Panc1 (cell line): Measurements from ENCODE around the gene SERPINB10. TPM values are rescaled to one million over a fixed set of nuclear protein-coding genes. Genes with fewer than 3 reads are reported as not detected.

Experiments
- ATAC-seq: fragments of 200-7000 bp; cut with Tn5 transposase; 2 replicates; pipeline ENCODE4 v1.9.1; 2020; ENCODE audit warnings: mild to moderate bottlenecking, moderate library complexity
- BruUV-seq: library from RNA; stranded (reverse); fragments of 400-500 nt; replicated peaks from 2 replicates; lab custom pipeline; 2021; lab: Mats Ljungman, UMichigan
- CTCF ChIA-PET: fragments of 300-600 bp; sonication (Branson Sonifier 250); formaldehyde crosslinking; loops from one replicate; lab custom pipeline; 2022; ENCODE audit warnings: antibody characterized with exemption; lab: Charles Lee
- POLR2A ChIA-PET: fragments of 300-600 bp; sonication (Branson Sonifier 250); formaldehyde crosslinking; loops from one replicate; lab custom pipeline; 2022; ENCODE audit warnings: antibody characterized with exemption; lab: Charles Lee
- DNase-seq: peaks from one replicate; pipeline ENCODE4 v3.0.0-alpha.2; 2010; ENCODE audit warnings: low read depth, low spot score
- H3K27ac ChIP-seq: 2 replicates; pipeline ENCODE4 v1.5.1; 2011; ENCODE audit warnings: mild to moderate bottlenecking, low read length, inconsistent platforms
- H3K27me3 ChIP-seq: fragments of 200-500 bp; sonication (Bioruptor generic); 2 replicates; pipeline ENCODE4 v1.6.0; 2014; ENCODE audit warnings: low read length, inconsistent platforms; ENCODE audit not compliant: control insufficient read depth, insufficient read depth
- H3K36me3 ChIP-seq: fragments of 200-500 bp; sonication (Bioruptor generic); 2 replicates; pipeline ENCODE4 v1.5.1; 2014; ENCODE audit warnings: inconsistent platforms, mild to moderate bottlenecking, low read length, moderate library complexity; ENCODE audit not compliant: control insufficient read depth, insufficient read depth
- H3K4me1 ChIP-seq: 2 replicates; pipeline ENCODE4 v1.5.1; 2011; ENCODE audit warnings: inconsistent platforms, mild to moderate bottlenecking, low read length, moderate library complexity; ENCODE audit not compliant: control insufficient read depth, insufficient read depth
- H3K4me3 ChIP-seq, 2 experiments: 2 replicates each; pipeline ENCODE4 v1.5.1; 2011 to 2012; ENCODE audit warnings: low read depth in 2 of 2, low read length in 2 of 2, mild to moderate bottlenecking in 2 of 2, inconsistent platforms in 1 of 2, moderate library complexity in 1 of 2
- H3K9me3 ChIP-seq: fragments of 200-500 bp; sonication (Bioruptor generic); 2 replicates; pipeline ENCODE4 v1.5.1; 2014; ENCODE audit warnings: low read depth, mild to moderate bottlenecking, inconsistent platforms, low read length, moderate library complexity; ENCODE audit not compliant: control insufficient read depth, insufficient read depth
- POLR2AphosphoS5 ChIP-seq: IDR thresholded peaks from 2 replicates; pipeline ENCODE4 v1.6.1; 2012; ENCODE audit warnings: mild to moderate bottlenecking, low read depth, low read length, moderate library complexity
- SIN3A ChIP-seq: IDR thresholded peaks from 2 replicates; pipeline ENCODE4 v1.6.1; 2012; ENCODE audit warnings: low read depth, mild to moderate bottlenecking, low read length, moderate library complexity, borderline replicate concordance; ENCODE audit not compliant: insufficient read depth
- TCF7L2 ChIP-seq: IDR thresholded peaks from 2 replicates; pipeline ENCODE4 v1.6.1; 2011; ENCODE audit warnings: mild to moderate bottlenecking, low read depth, low read length, inconsistent platforms
- in situ Hi-C: cut with HindIII; loops from 2 replicates; pipeline ENCODE4 v1.10.0; 2016; ENCODE audit warnings: low sequenced_read_pairs, low pct_unique_long_range_greater_than_20kb
- intact Hi-C: fragments of 100-400 bp; cut with micrococcal nuclease; formaldehyde crosslinking; loops from one replicate; pipeline ENCODE4 v1.10.0; 2022; ENCODE audit not compliant: unreplicated experiment
- total RNA-seq: library from RNA; stranded (reverse); gene quantifications from one replicate; pipeline ENCODE4 v1.2.1, GENCODE V29; 2021; ENCODE audit not compliant: unreplicated experiment
- TF ChIP-seq, protein P1 (sequence below): fragments of 450-650 bp; IDR thresholded peaks from 2 replicates; pipeline ENCODE4 v1.5.1; 2017; ENCODE audit warnings: mild to moderate bottlenecking
- TF ChIP-seq, protein P2 (sequence below), 2 experiments: IDR thresholded peaks; 2 replicates each; pipeline ENCODE4 v1.6.1; 2011 to 2012; ENCODE audit warnings: low read depth in 2 of 2, control low read depth in 1 of 2, low read length in 1 of 2, mild to moderate bottlenecking in 1 of 2, moderate library complexity in 1 of 2; ENCODE audit not compliant: insufficient read depth in 1 of 2

SERPINB10 gene
- total RNA-seq, 1 experiment from 2014 or later: not detected

DNA sequence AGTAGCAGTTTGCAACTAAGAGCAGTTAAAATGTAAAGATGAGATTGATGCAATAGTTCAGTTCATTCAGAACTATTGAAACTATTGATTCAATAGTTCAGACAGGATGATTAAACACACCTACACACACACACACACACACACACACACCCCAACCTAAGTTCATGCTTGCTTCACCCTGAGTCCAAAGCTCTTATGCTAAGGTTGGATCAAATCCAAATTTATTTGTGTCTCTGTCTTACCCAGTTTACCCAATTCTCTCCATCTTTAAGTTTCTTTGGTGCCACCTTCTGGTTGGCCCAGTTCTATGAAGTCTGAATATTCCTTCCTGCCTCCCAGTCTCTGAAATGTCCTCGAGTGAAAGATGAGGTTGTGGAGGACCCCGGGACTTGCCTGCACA is 67.2 kb downstream of the SERPINB10 start:
- ChIA-PET CTCF (no interaction called here), POLR2A (no interaction called here)
- no peak for ATAC-seq
- Histone ChIP-seq H3K27ac (no peak overlapping the region), H3K4me3 (no peak overlapping the region), H3K9me3 (no peaks in the 10 kb centered on the region), H3K36me3 (no peaks in the 10 kb centered on the region), H3K4me1 (no peaks in the 10 kb centered on the region; the same call in 1 of the 2 replicates), H3K27me3 (no peaks in the 10 kb centered on the region)
- intact Hi-C loops (loop anchor here (5.0 kb wide), 1 partner anchor 83 kb away; no protein-coding TSS in a partner anchor), in situ Hi-C loops (no loop called here)
- TF ChIP-seq, protein P1, sequence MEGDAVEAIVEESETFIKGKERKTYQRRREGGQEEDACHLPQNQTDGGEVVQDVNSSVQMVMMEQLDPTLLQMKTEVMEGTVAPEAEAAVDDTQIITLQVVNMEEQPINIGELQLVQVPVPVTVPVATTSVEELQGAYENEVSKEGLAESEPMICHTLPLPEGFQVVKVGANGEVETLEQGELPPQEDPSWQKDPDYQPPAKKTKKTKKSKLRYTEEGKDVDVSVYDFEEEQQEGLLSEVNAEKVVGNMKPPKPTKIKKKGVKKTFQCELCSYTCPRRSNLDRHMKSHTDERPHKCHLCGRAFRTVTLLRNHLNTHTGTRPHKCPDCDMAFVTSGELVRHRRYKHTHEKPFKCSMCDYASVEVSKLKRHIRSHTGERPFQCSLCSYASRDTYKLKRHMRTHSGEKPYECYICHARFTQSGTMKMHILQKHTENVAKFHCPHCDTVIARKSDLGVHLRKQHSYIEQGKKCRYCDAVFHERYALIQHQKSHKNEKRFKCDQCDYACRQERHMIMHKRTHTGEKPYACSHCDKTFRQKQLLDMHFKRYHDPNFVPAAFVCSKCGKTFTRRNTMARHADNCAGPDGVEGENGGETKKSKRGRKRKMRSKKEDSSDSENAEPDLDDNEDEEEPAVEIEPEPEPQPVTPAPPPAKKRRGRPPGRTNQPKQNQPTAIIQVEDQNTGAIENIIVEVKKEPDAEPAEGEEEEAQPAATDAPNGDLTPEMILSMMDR: peak; percentile 33
- TF ChIP-seq TCF7L2: no peak
- TF ChIP-seq POLR2AphosphoS5: no peak
- no peak for DNase-seq
- BruUV-seq: no TSS peak

DNA sequence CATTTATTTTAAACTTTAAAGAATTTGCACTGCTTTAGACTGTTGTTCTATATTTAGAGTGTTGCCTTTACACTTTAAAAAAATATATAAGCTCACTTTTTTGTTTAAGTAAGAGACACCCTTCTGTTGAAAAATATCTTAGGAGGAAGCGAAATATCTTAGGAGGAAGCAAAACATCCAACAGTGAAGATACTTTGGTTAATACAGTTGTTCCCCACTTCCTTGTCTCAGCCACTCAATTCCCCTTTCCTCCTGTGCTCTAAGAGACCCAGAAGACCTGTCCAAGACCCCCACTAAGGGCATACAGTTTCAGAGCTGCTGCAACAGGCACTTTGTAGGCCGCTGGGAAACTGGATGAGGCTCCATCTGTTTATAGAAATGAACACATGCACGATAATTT is 67.9 kb downstream of the SERPINB10 start:
- no peak for TF ChIP-seq POLR2AphosphoS5
- TF ChIP-seq, protein P1: no peak
- TF ChIP-seq SIN3A: no peak
- TF ChIP-seq, protein P2, sequence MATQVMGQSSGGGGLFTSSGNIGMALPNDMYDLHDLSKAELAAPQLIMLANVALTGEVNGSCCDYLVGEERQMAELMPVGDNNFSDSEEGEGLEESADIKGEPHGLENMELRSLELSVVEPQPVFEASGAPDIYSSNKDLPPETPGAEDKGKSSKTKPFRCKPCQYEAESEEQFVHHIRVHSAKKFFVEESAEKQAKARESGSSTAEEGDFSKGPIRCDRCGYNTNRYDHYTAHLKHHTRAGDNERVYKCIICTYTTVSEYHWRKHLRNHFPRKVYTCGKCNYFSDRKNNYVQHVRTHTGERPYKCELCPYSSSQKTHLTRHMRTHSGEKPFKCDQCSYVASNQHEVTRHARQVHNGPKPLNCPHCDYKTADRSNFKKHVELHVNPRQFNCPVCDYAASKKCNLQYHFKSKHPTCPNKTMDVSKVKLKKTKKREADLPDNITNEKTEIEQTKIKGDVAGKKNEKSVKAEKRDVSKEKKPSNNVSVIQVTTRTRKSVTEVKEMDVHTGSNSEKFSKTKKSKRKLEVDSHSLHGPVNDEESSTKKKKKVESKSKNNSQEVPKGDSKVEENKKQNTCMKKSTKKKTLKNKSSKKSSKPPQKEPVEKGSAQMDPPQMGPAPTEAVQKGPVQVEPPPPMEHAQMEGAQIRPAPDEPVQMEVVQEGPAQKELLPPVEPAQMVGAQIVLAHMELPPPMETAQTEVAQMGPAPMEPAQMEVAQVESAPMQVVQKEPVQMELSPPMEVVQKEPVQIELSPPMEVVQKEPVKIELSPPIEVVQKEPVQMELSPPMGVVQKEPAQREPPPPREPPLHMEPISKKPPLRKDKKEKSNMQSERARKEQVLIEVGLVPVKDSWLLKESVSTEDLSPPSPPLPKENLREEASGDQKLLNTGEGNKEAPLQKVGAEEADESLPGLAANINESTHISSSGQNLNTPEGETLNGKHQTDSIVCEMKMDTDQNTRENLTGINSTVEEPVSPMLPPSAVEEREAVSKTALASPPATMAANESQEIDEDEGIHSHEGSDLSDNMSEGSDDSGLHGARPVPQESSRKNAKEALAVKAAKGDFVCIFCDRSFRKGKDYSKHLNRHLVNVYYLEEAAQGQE (IDR thresholded peaks at IDR 0.05; ENCODE audit: insufficient read depth in 1 of 2, low read depth in 2 of 2, low read length in 1 of 2): no peak
- no peak for TF ChIP-seq TCF7L2
- Histone ChIP-seq H3K27me3 (no peaks in the 10 kb centered on the region), H3K4me3 (no peak overlapping the region), H3K4me1 (no peaks in the 10 kb centered on the region; the same call in 1 of the 2 replicates), H3K36me3 (no peaks in the 10 kb centered on the region), H3K27ac (no peak overlapping the region), H3K9me3 (no peaks in the 10 kb centered on the region)
- intact Hi-C loops (loop anchor here (5.0 kb wide), 1 partner anchor 83 kb away; no protein-coding TSS in a partner anchor), in situ Hi-C loops (no loop called here)
- BruUV-seq: no TSS peak
- no peak for DNase-seq
- ATAC-seq: no peak
- ChIA-PET CTCF (no interaction called here), POLR2A (no interaction called here)
